Activated CD4-positive, alpha-beta T cell treated with anti-CD3 and anti-CD28 coated beads, Interleukin-2, amount 10 ng/mL, durations not matched to agents 24 days and 14 days (primary cell): ENCODE measurements around the gene CDKL2. TPM values are rescaled to one million over a fixed set of nuclear protein-coding genes. Genes with fewer than 3 reads are reported as not detected.

Source experiments
- DNase-seq: peaks from one replicate; pipeline ENCODE4 v3.0.0; 2022
- H3K27ac Mint-ChIP-seq: one replicate; pipeline ENCODE4 v1.8.0; 2022; ENCODE audit warnings: mild to moderate bottlenecking, mixed read lengths
- H3K27me3 Mint-ChIP-seq: one replicate; pipeline ENCODE4 v1.8.0; 2022; ENCODE audit warnings: mixed read lengths
- H3K36me3 Mint-ChIP-seq: one replicate; pipeline ENCODE4 v1.8.0; 2022; ENCODE audit warnings: low read depth, mild to moderate bottlenecking, mixed read lengths
- H3K4me1 Mint-ChIP-seq: one replicate; pipeline ENCODE4 v1.8.0; 2021; ENCODE audit warnings: mixed read lengths
- H3K4me3 Mint-ChIP-seq: one replicate; pipeline ENCODE4 v1.8.0; 2022; ENCODE audit warnings: mild to moderate bottlenecking, moderate library complexity, mixed read lengths
- H3K9me3 Mint-ChIP-seq: one replicate; pipeline ENCODE4 v1.8.0; 2021; ENCODE audit warnings: mixed read lengths
- intact Hi-C: fragments of 100-400 bp; cut with micrococcal nuclease; formaldehyde crosslinking; loops from one replicate; pipeline ENCODE4 v1.15.1; 2023
- total RNA-seq: library from RNA; stranded (reverse); gene quantifications from 2 replicates; pipeline ENCODE4 v1.2.3, GENCODE V29; 2022

CDKL2 gene
- total RNA-seq, 1 donor from 2014 or later = not detected

DNA sequence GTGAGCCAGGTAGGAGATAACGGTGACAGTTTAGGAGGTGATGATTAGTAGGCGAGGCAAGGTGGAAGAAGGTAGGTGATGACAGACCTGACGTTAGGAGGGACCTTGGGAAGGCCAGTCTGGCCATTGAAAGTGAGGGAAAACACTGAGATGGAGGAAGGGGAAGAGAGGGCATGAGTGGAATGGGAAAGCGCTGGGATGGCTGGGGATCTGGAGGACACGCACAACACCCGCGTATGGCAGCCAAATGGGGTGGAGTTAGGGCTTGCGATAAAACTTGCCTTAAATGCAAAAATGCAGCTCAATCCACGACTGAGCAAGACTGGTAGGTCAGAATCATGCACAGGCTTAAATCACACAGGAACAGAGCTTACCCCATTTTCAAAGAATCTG, 605 bp upstream of the CDKL2 start:
- Mint-ChIP-seq H3K36me3 (no peaks in the 10 kb centered on the region), H3K4me1 (peaks cover 16% of the 10 kb centered on the region), H3K27ac (peak overlapping the region; percentile 43), H3K9me3 (no peaks in the 10 kb centered on the region), H3K4me3 (peak overlapping the region; percentile 84), H3K27me3 (peaks cover 1% of the 10 kb centered on the region)
- intact Hi-C loops = loop anchor here (1.0 to 5.0 kb wide), 4 partner anchors 24 to 93 kb away; partner anchors contain the start of genes G3BP2 and USO1
- DNase-seq = no peak

GRCh38 chr4:75629239-75629638, 1.1 kb downstream of the CDKL2 start:
- no peak overlapping the region for H3K4me3 Mint-ChIP-seq
- H3K27ac Mint-ChIP-seq = no peak overlapping the region
- H3K27me3 Mint-ChIP-seq = peaks cover 4% of the 10 kb centered on the region
- intact Hi-C loops = no loop called here
- no peak for DNase-seq
- no peaks in the 10 kb centered on the region for H3K36me3 Mint-ChIP-seq
- H3K4me1 Mint-ChIP-seq = peaks cover 16% of the 10 kb centered on the region
- H3K9me3 Mint-ChIP-seq = no peaks in the 10 kb centered on the region

GRCh38 chr4:75623026-75623425, 7.3 kb downstream of the CDKL2 start:
- peak; percentile 37 for DNase-seq
- H3K4me1 Mint-ChIP-seq = no peaks in the 10 kb centered on the region
- intact Hi-C loops = no loop called here
- H3K9me3 Mint-ChIP-seq = no peaks in the 10 kb centered on the region
- no peaks in the 10 kb centered on the region for H3K36me3 Mint-ChIP-seq
- H3K27ac Mint-ChIP-seq = no peak overlapping the region
- no peak overlapping the region for H3K4me3 Mint-ChIP-seq
- H3K27me3 Mint-ChIP-seq = peaks cover 4% of the 10 kb centered on the region

GRCh38 chr4:75621715-75622114, 8.6 kb downstream of the CDKL2 start:
- H3K36me3 Mint-ChIP-seq = no peaks in the 10 kb centered on the region

GRCh38 chr4:75612306-75612705, 18.0 kb downstream of the CDKL2 start:
- no peaks in the 10 kb centered on the region for H3K27me3 Mint-ChIP-seq
- no peaks in the 10 kb centered on the region for H3K4me1 Mint-ChIP-seq
- no peak for DNase-seq
- intact Hi-C loops = no loop called here
- no peaks in the 10 kb centered on the region for H3K36me3 Mint-ChIP-seq
- no peak overlapping the region for H3K27ac Mint-ChIP-seq
- H3K4me3 Mint-ChIP-seq = no peak overlapping the region
- peaks cover 4% of the 10 kb centered on the region for H3K9me3 Mint-ChIP-seq

More at GRCh38 chr4:75621715-75622114, 8.6 kb downstream of the CDKL2 start:
- Mint-ChIP-seq H3K4me1 (no peaks in the 10 kb centered on the region), H3K4me3 (no peak overlapping the region), H3K27me3 (peaks cover 4% of the 10 kb centered on the region), H3K9me3 (no peaks in the 10 kb centered on the region), H3K27ac (no peak overlapping the region)
- intact Hi-C loops = no loop called here
- DNase-seq = no peak

DNA sequence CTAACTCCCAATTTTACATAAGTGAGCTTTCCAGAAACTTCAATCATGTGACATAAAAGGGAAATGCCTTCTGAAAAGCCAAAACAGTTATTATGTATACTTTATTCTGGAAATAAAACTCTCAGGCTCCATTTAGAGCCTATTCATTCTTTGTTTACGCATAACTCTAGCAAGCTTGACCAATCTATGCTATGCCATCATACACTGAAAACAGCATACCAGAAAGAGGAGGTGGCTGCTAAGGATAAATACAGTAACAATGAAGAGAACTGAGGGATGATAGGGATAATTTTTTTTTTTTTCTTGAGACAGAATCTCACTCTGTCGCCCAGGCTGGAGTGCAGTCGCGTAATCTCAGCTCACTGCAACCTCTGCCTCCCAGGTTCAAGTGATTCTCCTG, 24.4 kb downstream of the CDKL2 start:
- peaks cover 5% of the 10 kb centered on the region for H3K27me3 Mint-ChIP-seq
- no peaks in the 10 kb centered on the region for H3K4me1 Mint-ChIP-seq
- intact Hi-C loops = no loop called here
- H3K9me3 Mint-ChIP-seq = no peaks in the 10 kb centered on the region
- H3K4me3 Mint-ChIP-seq = no peak overlapping the region
- DNase-seq = no peak
- H3K27ac Mint-ChIP-seq = no peak overlapping the region
- H3K36me3 Mint-ChIP-seq = no peaks in the 10 kb centered on the region

- no peak for DNase-seq
- peaks cover 2% of the 10 kb centered on the region for H3K4me1 Mint-ChIP-seq
- intact Hi-C loops = no loop called here
- no peaks in the 10 kb centered on the region for H3K36me3 Mint-ChIP-seq
- no peak overlapping the region for H3K27ac Mint-ChIP-seq
- no peak overlapping the region for H3K4me3 Mint-ChIP-seq
- H3K9me3 Mint-ChIP-seq = no peaks in the 10 kb centered on the region
- H3K27me3 Mint-ChIP-seq = peaks cover 11% of the 10 kb centered on the region
Observed at GRCh38 chr4:75599647-75600046, 30.7 kb downstream of the CDKL2 start.

GRCh38 chr4:75598390-75598789, 31.9 kb downstream of the CDKL2 start:
- no peak for DNase-seq
- Mint-ChIP-seq H3K36me3 (no peaks in the 10 kb centered on the region), H3K27me3 (peaks cover 9% of the 10 kb centered on the region), H3K4me1 (peaks cover 2% of the 10 kb centered on the region), H3K4me3 (no peak overlapping the region), H3K27ac (no peak overlapping the region), H3K9me3 (no peaks in the 10 kb centered on the region)
- intact Hi-C loops = no loop called here

DNA sequence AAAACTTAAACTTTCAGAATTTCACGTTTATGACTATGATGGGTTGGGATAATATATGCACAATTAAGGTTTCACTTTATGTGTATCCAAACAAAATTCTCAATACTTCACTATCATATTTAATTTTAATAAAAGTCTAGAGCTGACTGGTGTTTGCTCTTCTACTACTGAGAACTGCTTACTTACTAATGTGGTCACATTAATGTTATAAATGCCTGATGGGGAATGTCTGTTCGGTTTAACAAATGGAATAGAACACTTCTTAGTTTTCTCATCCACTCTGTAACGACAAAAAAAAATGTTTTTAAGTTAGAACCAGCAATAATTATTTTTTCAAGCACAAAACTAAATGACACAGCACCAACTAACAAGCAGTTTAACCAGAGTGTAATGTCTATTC, 34.3 kb downstream of the CDKL2 start:
- H3K4me1 Mint-ChIP-seq = peaks cover 2% of the 10 kb centered on the region
- DNase-seq = no peak
- H3K27ac Mint-ChIP-seq = no peak overlapping the region
- H3K27me3 Mint-ChIP-seq = peaks cover 6% of the 10 kb centered on the region
- H3K4me3 Mint-ChIP-seq = no peak overlapping the region
- H3K9me3 Mint-ChIP-seq = no peaks in the 10 kb centered on the region
- H3K36me3 Mint-ChIP-seq = no peaks in the 10 kb centered on the region
- intact Hi-C loops = no loop called here

- H3K36me3 Mint-ChIP-seq = no peaks in the 10 kb centered on the region
- H3K27me3 Mint-ChIP-seq = peaks cover 2% of the 10 kb centered on the region
- peaks cover 2% of the 10 kb centered on the region for H3K4me1 Mint-ChIP-seq
- intact Hi-C loops = no loop called here
- H3K4me3 Mint-ChIP-seq = no peak overlapping the region
- peak; percentile 2 for DNase-seq
- no peaks in the 10 kb centered on the region for H3K9me3 Mint-ChIP-seq
- H3K27ac Mint-ChIP-seq = no peak overlapping the region
Observed at GRCh38 chr4:75593393-75593792, 36.9 kb downstream of the CDKL2 start.

DNA sequence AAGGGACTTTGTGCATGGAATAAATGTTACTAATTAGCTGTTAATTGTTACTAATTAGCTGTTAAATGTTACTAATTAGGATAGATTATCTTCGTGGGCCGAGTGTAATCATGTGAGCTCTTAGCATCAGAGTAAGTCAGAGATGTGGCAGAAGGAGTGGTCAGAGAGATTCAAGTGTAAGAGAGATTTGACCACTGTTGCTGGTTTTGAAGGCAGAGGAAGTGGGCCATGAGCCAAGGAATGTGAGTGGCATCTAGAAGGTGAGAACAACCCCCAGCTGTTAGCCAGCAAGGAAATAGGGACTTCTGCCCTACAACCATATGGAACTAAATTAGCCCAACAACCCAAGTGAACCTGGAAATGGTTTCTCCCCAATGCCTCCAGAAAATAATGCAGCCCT, 46.3 kb downstream of the CDKL2 start:
- intact Hi-C loops = no loop called here
- Mint-ChIP-seq H3K9me3 (no peaks in the 10 kb centered on the region), H3K27ac (no peak overlapping the region), H3K4me3 (no peak overlapping the region), H3K27me3 (peaks cover 19% of the 10 kb centered on the region), H3K4me1 (no peaks in the 10 kb centered on the region), H3K36me3 (no peaks in the 10 kb centered on the region)
- no peak for DNase-seq

GRCh38 chr4:75567725-75568124, 62.6 kb downstream of the CDKL2 start:
- Mint-ChIP-seq H3K36me3 (no peaks in the 10 kb centered on the region), H3K27ac (no peak overlapping the region), H3K27me3 (peaks cover 23% of the 10 kb centered on the region), H3K4me1 (peaks cover 7% of the 10 kb centered on the region), H3K9me3 (no peaks in the 10 kb centered on the region), H3K4me3 (no peak overlapping the region)
- intact Hi-C loops = no loop called here
- DNase-seq = no peak

- H3K4me1 Mint-ChIP-seq = peaks cover 7% of the 10 kb centered on the region
- H3K27me3 Mint-ChIP-seq = peaks cover 17% of the 10 kb centered on the region
- no peak overlapping the region for H3K4me3 Mint-ChIP-seq
- H3K9me3 Mint-ChIP-seq = no peaks in the 10 kb centered on the region
- H3K27ac Mint-ChIP-seq = no peak overlapping the region
- DNase-seq = no peak
- H3K36me3 Mint-ChIP-seq = no peaks in the 10 kb centered on the region
- intact Hi-C loops = no loop called here
Observed at GRCh38 chr4:75566911-75567310, 63.4 kb downstream of the CDKL2 start.

DNA sequence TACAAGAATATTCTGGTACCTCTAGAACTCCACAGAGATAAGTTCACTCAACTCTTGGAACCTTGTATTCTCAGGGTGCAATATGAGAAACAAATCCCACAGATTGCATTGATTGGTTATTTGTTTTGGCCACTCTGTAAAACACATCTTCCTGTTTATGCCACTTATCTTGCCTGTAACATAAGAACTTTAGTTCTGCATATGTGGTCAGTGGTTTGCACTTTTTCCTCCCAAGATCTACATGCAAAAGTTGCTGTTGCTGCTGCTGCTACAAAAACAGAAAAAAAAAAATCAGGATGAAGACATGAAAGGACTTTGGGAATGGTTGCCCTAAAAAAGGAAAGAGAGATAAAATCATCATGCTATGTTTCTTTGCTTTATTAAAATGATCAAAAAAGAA, 64.8 kb downstream of the CDKL2 start:
- H3K27ac Mint-ChIP-seq = no peak overlapping the region
- peaks cover 7% of the 10 kb centered on the region for H3K4me1 Mint-ChIP-seq
- no peak for DNase-seq
- no peaks in the 10 kb centered on the region for H3K9me3 Mint-ChIP-seq
- peaks cover 17% of the 10 kb centered on the region for H3K27me3 Mint-ChIP-seq
- H3K36me3 Mint-ChIP-seq = no peaks in the 10 kb centered on the region
- intact Hi-C loops = no loop called here
- no peak overlapping the region for H3K4me3 Mint-ChIP-seq

DNA sequence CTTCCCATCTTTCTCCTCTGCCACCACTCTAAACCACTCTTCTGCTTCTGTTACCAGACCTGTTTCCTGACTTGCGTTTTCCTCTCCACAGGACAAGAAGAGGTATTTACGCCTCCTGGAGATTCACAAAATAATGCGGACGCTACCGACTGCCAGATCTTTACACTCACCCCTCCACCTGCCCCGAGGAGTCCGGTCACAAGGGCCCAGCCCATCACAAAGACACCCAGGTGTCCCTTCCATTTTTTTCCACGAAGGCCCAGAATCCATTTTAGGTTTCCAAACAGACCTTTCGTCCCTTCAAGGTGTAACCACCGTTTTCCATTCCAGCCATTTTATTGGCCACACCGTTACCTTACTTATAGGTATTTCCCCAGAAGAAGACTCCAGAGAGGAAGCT, 66.3 kb downstream of the CDKL2 start:
- no peak for DNase-seq
- no peaks in the 10 kb centered on the region for H3K36me3 Mint-ChIP-seq

More for the DNA sequence above, 66.3 kb downstream of the CDKL2 start:
- Mint-ChIP-seq H3K9me3 (no peaks in the 10 kb centered on the region), H3K27ac (no peak overlapping the region), H3K4me1 (peaks cover 7% of the 10 kb centered on the region), H3K27me3 (peaks cover 19% of the 10 kb centered on the region), H3K4me3 (no peak overlapping the region)
- intact Hi-C loops = no loop called here
